ENCODE data around the gene ZSWIM6. TPM values are rescaled to one million over a fixed set of nuclear protein-coding genes. Genes with fewer than 3 reads are reported as not detected.

ZSWIM6 gene
- polyA plus RNA-seq, 3 donors = 1.7 to 33.5 (median 2.7) TPM

DNA sequence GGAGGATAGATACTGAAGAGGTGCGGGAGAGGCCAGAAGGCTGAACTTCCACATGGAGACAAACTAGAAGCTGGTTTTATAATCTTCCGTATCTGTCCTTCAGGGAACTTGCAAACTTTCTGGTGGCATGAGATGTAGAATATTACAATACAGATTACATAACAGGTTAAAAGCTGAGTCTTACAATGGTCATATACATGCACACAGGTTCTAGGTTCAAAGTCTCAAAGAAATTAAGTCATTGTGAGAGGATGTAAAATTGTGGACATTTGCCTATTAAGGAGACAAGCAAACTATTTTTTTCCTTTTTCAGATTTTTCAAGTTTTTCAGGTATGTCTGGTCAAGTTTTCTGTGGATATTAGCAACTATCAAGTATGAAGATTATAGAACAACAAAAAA lies 10.4 kb upstream of the ZSWIM6 start:
- TF ChIP-seq, protein P1, sequence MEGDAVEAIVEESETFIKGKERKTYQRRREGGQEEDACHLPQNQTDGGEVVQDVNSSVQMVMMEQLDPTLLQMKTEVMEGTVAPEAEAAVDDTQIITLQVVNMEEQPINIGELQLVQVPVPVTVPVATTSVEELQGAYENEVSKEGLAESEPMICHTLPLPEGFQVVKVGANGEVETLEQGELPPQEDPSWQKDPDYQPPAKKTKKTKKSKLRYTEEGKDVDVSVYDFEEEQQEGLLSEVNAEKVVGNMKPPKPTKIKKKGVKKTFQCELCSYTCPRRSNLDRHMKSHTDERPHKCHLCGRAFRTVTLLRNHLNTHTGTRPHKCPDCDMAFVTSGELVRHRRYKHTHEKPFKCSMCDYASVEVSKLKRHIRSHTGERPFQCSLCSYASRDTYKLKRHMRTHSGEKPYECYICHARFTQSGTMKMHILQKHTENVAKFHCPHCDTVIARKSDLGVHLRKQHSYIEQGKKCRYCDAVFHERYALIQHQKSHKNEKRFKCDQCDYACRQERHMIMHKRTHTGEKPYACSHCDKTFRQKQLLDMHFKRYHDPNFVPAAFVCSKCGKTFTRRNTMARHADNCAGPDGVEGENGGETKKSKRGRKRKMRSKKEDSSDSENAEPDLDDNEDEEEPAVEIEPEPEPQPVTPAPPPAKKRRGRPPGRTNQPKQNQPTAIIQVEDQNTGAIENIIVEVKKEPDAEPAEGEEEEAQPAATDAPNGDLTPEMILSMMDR (IDR thresholded peaks at IDR 0.05) = no peak
- H3K27me3 Mint-ChIP-seq (ENCODE audit: low read depth in 3 of 3) = no peaks in the 10 kb centered on the region

DNA sequence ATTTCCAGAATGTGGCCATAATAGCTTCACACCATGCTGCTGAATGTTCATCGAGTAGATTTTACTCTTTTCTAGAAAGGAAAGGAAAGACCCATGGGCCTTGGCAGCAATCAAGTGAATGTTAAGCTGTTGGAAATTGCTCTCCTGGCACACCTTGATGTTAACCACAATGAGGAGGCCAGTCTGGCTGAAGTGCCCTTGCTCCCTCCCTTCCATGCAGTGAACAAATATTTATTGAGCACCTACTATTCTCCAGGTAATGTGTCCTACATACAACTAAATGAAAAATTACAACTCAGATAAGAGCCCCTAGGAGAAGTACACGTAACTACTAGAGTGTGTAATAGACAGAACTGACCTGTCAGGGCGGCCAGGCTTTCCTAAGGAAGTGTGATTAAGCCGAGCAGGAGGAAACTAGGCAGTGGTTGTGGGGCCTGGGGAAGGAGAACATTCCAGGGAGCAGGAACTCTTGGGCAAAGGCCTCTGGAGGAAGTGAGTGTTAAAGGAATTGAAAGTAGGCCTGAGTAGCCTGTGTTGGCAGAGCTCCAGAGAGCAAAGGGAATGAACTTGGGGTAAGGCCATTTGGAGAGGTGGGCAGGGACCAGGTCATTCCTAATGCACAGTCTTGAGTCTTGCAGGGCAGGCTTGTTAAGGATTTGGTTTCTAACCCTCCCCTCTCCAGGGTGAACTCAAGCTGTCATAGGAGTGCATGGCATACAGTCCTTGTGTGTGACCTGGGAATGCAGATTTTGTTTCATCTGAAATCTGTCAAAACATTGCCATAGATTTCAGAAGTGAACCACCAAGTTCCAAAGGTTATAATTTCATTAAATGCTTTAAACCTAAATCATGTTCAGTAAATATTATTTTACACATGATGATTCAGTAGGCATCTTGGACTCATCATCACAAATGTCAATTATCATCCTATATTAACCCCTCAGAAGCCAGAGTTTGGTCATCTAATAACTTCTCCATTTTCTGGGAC lies 9.0 kb upstream of the ZSWIM6 start:
- peak in 2 of 3 donors; percentile 73 to 75 for DNase-seq
- 30% methylated on average over 4 of the region's 4 CpGs for WGBS (ENCODE audit: insufficient coverage)
- TF ChIP-seq, protein P1 (IDR thresholded peaks at IDR 0.05) = no peak
- H4K20me1 ChIP-seq (ENCODE audit: insufficient read depth, low read length) = no peaks in the 10 kb centered on the region
- Mint-ChIP-seq H3K4me1 (peaks cover 75% of the 10 kb centered on the region), H3K27ac (peak overlapping the region; percentile 30 to 91 (median 89)), H3K27me3 (ENCODE audit: low read depth in 3 of 3) (no peaks in the 10 kb centered on the region), H3K4me3 (no peak overlapping the region), H3K9me3 (no peaks in the 10 kb centered on the region), H3K36me3 (peaks cover 2 to 3% of the 10 kb centered on the region in 2 donors)
- peak overlapping the region; percentile 7 for H3K4me2 ChIP-seq (replicated peaks; ENCODE audit: extremely low read depth, low read length, poor library complexity, severe bottlenecking)
- H3K9me3 ChIP-seq (replicated peaks in 1 of 2; ENCODE audit: control insufficient read depth in 1 of 2, insufficient read depth in 1 of 2, low read length in 2 of 2) = no peaks in the 10 kb centered on the region
- H2AFZ ChIP-seq (ENCODE audit: insufficient read depth, low read depth, low read length, poor library complexity, severe bottlenecking) = no peak overlapping the region
- peak overlapping the region in 1 of 3 experiments; percentile 1 for H3K4me3 ChIP-seq (replicated peaks in 1 of 3; ENCODE audit: low read depth in 2 of 3, low read length in 3 of 3)
- peaks cover 76 to 81% of the 10 kb centered on the region in 2 donors for H3K4me1 ChIP-seq (ENCODE audit: control insufficient read depth in 1 of 2, insufficient read depth in 2 of 2, low read length in 2 of 2)
- H3K79me2 ChIP-seq (ENCODE audit: insufficient read depth, low read length) = no peaks in the 10 kb centered on the region
- peak overlapping the region; percentile 20 to 64 for H3K27ac ChIP-seq (ENCODE audit: low read depth in 1 of 2, low read length in 2 of 2)
- no peaks in the 10 kb centered on the region for H3K36me3 ChIP-seq (replicated peaks in 1 of 2; ENCODE audit: control insufficient read depth in 1 of 2, insufficient read depth in 2 of 2, low read length in 2 of 2)
- H3K27me3 ChIP-seq (ENCODE audit: control insufficient read depth in 2 of 2, insufficient read depth in 2 of 2, low read length in 2 of 2) = no peaks in the 10 kb centered on the region
- intact Hi-C loops (cut with micrococcal nuclease) = no loop called here
- no peak overlapping the region for H3K9ac ChIP-seq (ENCODE audit: insufficient read depth, low read length, poor library complexity, severe bottlenecking)

More for the DNA sequence above, 10.4 kb upstream of the ZSWIM6 start:
- peak overlapping the region in 1 of 3 experiments; percentile 67 for H3K4me3 ChIP-seq (replicated peaks in 1 of 3; ENCODE audit: low read depth in 2 of 3, low read length in 3 of 3)
- H3K36me3 ChIP-seq (replicated peaks in 1 of 2; ENCODE audit: control insufficient read depth in 1 of 2, insufficient read depth in 2 of 2, low read length in 2 of 2) = no peaks in the 10 kb centered on the region
- no peaks in the 10 kb centered on the region for H3K9me3 Mint-ChIP-seq
- WGBS (ENCODE audit: insufficient coverage) = 34% methylated on average over 2 of the region's 2 CpGs
- H4K20me1 ChIP-seq (ENCODE audit: insufficient read depth, low read length) = no peaks in the 10 kb centered on the region
- H3K79me2 ChIP-seq (ENCODE audit: insufficient read depth, low read length) = no peaks in the 10 kb centered on the region
- H3K9ac ChIP-seq (ENCODE audit: insufficient read depth, low read length, poor library complexity, severe bottlenecking) = no peak overlapping the region
- no peak overlapping the region for H3K4me3 Mint-ChIP-seq
- no peaks in the 10 kb centered on the region for H3K9me3 ChIP-seq (replicated peaks in 1 of 2; ENCODE audit: control insufficient read depth in 1 of 2, insufficient read depth in 1 of 2, low read length in 2 of 2)
- H3K36me3 Mint-ChIP-seq = peaks cover 0 to 7% of the 10 kb centered on the region in 2 donors
- peak overlapping the region; percentile 61 to 81 for H3K27ac ChIP-seq (ENCODE audit: low read depth in 1 of 2, low read length in 2 of 2)
- no peak for DNase-seq
- peak overlapping the region; percentile 86 to 96 (median 95) for H3K27ac Mint-ChIP-seq
- peaks cover 74 to 77% of the 10 kb centered on the region in 2 donors for H3K4me1 ChIP-seq (ENCODE audit: control insufficient read depth in 1 of 2, insufficient read depth in 2 of 2, low read length in 2 of 2)
- peaks cover 71% of the 10 kb centered on the region for H3K4me1 Mint-ChIP-seq
- H3K27me3 ChIP-seq (ENCODE audit: control insufficient read depth in 2 of 2, insufficient read depth in 2 of 2, low read length in 2 of 2) = no peaks in the 10 kb centered on the region
- intact Hi-C loops (cut with micrococcal nuclease) = no loop called here
- H2AFZ ChIP-seq (ENCODE audit: insufficient read depth, low read depth, low read length, poor library complexity, severe bottlenecking) = peak overlapping the region; percentile 16
- peak overlapping the region; percentile 64 for H3K4me2 ChIP-seq (replicated peaks; ENCODE audit: extremely low read depth, low read length, poor library complexity, severe bottlenecking)
